ENCODE measurements around the gene ADAM12. TPM values are rescaled to one million over a fixed set of nuclear protein-coding genes. Genes with fewer than 3 reads are reported as not detected.
A peak's percentile ranks its signal among the peaks of the same experiment; 100 is the strongest.

ADAM12 gene
- total and polyA plus RNA-seq, 9 of the 15 experiments (the other 6 are each of a cell fraction or from before 2014, with no cell fraction given) = not detected

- H3K4me1 ChIP-seq (replicated peaks in 1 of 2; ENCODE audit: control insufficient read depth in 2 of 2, insufficient read depth in 2 of 2, low read length in 2 of 2) = peaks cover 0 to 28% of the 10 kb centered on the region in 2 experiments; a peak in 3 of 5 replicates
- H3K9me1 ChIP-seq (ENCODE audit: control insufficient read depth, insufficient read depth, low read length) = no peaks in the 10 kb centered on the region
- H3K27me3 ChIP-seq (ENCODE audit: control insufficient read depth in 2 of 2, insufficient read depth in 2 of 2, low read length in 2 of 2) = no peaks in the 10 kb centered on the region
- ATAC-seq = peak; percentile 80
- H3K36me3 ChIP-seq (ENCODE audit: control insufficient read depth, insufficient read depth, low read length) = no peaks in the 10 kb centered on the region
- DNase-seq (ENCODE audit: extremely low read depth in 1 of 4, low spot score in 3 of 4) = peak; percentile 15 to 70 (median 35)
- 0 out of 2 replicates have a peak overlapping the region, but pooled peaks have one; percentile 10 for H3K4me3 ChIP-seq
- peak overlapping the region in 1 of 2 experiments; percentile 55; a peak in 2 of 4 replicates for H3K9ac ChIP-seq (ENCODE audit: insufficient read depth in 1 of 2, low read depth in 2 of 2, low read length in 2 of 2)
- peak; percentile 94 for FAIRE-seq
- H3K9me3 ChIP-seq (replicated peaks; ENCODE audit: control insufficient read depth, insufficient read depth, low read depth, low read length) = no peaks in the 10 kb centered on the region; the same call in 1 of the 2 replicates
- peak overlapping the region; percentile 26 for H2AFZ ChIP-seq (ENCODE audit: low read depth, low read length)
- H4K20me1 ChIP-seq (replicated peaks; ENCODE audit: control insufficient read depth, insufficient read depth, low read length) = no peaks in the 10 kb centered on the region
- in situ Hi-C loops (cut with MboI) = no loop called here
- no TSS peak for BruUV-seq (replicated peaks)
- peaks cover 35% of the 10 kb centered on the region; the same call in 2 of the 3 replicates for H3K79me2 ChIP-seq (ENCODE audit: control insufficient read depth, insufficient read depth, low read length)
- peak overlapping the region; percentile 71 for H3K4me2 ChIP-seq (ENCODE audit: insufficient read depth, low read length)
- peak overlapping the region; percentile 87 for H3K27ac ChIP-seq (ENCODE audit: extremely low read depth, low read depth, low read length)
- WGBS (ENCODE audit: insufficient coverage, low coverage, missing lambda C conversion rate) = 5% methylated on average over 11 of the region's 13 CpGs
- ChIA-PET POLR2A (no interaction called here), CTCF (ENCODE audit: low intra/inter-chr PET ratio) (no interaction called here)
- intact Hi-C loops (cut with micrococcal nuclease) = no loop called here
- TF ChIP-seq HDAC1 (IDR thresholded peaks at IDR 0.05) (no peak), COPS2 (conservative IDR thresholded peaks at IDR 0.05) (no peak), KDM2B (CRISPR knock-in tag; IDR thresholded peaks at IDR 0.05) (no peak), PCBP1 (IDR thresholded peaks at IDR 0.05; ENCODE audit: low read depth, low read length, poor library complexity, severe bottlenecking) (no peak), THRB (CRISPR knock-in tag; conservative IDR thresholded peaks at IDR 0.05) (no peak), SLC30A9 (CRISPR knock-in tag; IDR thresholded peaks at IDR 0.05) (no peak), MIER1 (IDR thresholded peaks at IDR 0.05; ENCODE audit: low read depth) (no peak), KAT8 (IDR thresholded peaks at IDR 0.05; ENCODE audit: low read depth) (no peak), HES1 (IDR thresholded peaks at IDR 0.05; ENCODE audit: low read depth) (no peak), MED1 (CRISPR knock-in tag; IDR thresholded peaks at IDR 0.05; ENCODE audit: borderline replicate concordance) (no peak), MAFG (tag; conservative IDR thresholded peaks at IDR 0.05) (peak; percentile 98), ATF1 (CRISPR knock-in tag; IDR thresholded peaks at IDR 0.05) (no peak), ATF1 (tag; IDR thresholded peaks at IDR 0.05) (peak; percentile 73), ATF7 (IDR thresholded peaks at IDR 0.05) (peak; percentile 76; the same call in 1 of the 2 replicates), SAFB2 (IDR thresholded peaks at IDR 0.05; ENCODE audit: borderline replicate concordance, low read depth, low read length, severe bottlenecking) (no peak), CBX3 (IDR thresholded peaks at IDR 0.05; ENCODE audit: borderline replicate concordance in 1 of 2, low read length in 2 of 2) (peak in 1 of 2 experiments; percentile 54; a peak in 1 of 3 replicates), AFF1 (IDR thresholded peaks at IDR 0.05; ENCODE audit: low read depth in 1 of 2, partially characterized antibody in 2 of 2) (no peak)
These were observed 188.9 kb downstream of the ADAM12 start for GRCh38 chr10:126199221-126199998.

Data from K562 (cell line).